Tibial nerve (tissue), 4 donors: Measurements from ENCODE around the gene TRIM34.

Experiments used
- EP300 ChIP-seq, 2 donors: sonication (generic); formaldehyde crosslinking; IDR thresholded peaks; one replicate each; pipeline ENCODE4 v1.6.1; 2017; ENCODE audit warnings: antibody characterized with exemption in 2 of 2, mild to moderate bottlenecking in 1 of 2
- TF ChIP-seq, protein P1 (sequence below), 5 experiments: fragments of 200-600 bp in 3 of 5; fragments of 450-650 bp in 2 of 5; sonication (generic) in 3 of 5; IDR thresholded peaks; one replicate each; pipeline ENCODE4 v1.5.1; 2016 to 2019; ENCODE audit warnings: antibody characterized with exemption in 5 of 5, mild to moderate bottlenecking in 3 of 5, moderate library complexity in 2 of 5

DNA sequence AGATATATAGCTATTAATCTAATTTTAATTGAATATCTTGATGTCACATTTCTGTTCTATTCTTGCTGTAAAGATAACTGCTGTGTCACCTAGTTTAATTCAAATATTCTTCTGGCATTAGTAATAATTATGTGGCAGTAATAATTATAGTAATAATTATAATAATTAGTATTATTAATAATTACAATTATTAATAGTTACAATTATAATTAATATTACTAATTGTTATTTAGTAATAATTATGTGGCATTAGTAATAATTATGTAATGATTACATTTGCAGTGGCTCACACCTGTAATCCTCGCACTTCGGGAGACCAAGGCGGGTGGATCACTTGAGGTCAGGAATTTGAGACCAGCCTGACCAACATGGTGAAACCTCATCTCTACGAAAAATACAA is 61.6 kb downstream of the TRIM34 start:
- TF ChIP-seq, protein P1, sequence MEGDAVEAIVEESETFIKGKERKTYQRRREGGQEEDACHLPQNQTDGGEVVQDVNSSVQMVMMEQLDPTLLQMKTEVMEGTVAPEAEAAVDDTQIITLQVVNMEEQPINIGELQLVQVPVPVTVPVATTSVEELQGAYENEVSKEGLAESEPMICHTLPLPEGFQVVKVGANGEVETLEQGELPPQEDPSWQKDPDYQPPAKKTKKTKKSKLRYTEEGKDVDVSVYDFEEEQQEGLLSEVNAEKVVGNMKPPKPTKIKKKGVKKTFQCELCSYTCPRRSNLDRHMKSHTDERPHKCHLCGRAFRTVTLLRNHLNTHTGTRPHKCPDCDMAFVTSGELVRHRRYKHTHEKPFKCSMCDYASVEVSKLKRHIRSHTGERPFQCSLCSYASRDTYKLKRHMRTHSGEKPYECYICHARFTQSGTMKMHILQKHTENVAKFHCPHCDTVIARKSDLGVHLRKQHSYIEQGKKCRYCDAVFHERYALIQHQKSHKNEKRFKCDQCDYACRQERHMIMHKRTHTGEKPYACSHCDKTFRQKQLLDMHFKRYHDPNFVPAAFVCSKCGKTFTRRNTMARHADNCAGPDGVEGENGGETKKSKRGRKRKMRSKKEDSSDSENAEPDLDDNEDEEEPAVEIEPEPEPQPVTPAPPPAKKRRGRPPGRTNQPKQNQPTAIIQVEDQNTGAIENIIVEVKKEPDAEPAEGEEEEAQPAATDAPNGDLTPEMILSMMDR (IDR thresholded peaks at IDR 0.05) = no peak
- no peak for TF ChIP-seq EP300 (IDR thresholded peaks at IDR 0.05)
